Superior temporal gyrus (tissue), 1 donor: ENCODE data around the gene LMAN1.

Experiments used
- DNase-seq: peaks from one replicate; pipeline ENCODE4 v3.0.0-alpha.2; 2016; ENCODE audit errors: extremely low spot score

The LMAN1 gene, protein sequence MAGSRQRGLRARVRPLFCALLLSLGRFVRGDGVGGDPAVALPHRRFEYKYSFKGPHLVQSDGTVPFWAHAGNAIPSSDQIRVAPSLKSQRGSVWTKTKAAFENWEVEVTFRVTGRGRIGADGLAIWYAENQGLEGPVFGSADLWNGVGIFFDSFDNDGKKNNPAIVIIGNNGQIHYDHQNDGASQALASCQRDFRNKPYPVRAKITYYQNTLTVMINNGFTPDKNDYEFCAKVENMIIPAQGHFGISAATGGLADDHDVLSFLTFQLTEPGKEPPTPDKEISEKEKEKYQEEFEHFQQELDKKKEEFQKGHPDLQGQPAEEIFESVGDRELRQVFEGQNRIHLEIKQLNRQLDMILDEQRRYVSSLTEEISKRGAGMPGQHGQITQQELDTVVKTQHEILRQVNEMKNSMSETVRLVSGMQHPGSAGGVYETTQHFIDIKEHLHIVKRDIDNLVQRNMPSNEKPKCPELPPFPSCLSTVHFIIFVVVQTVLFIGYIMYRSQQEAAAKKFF

DNA sequence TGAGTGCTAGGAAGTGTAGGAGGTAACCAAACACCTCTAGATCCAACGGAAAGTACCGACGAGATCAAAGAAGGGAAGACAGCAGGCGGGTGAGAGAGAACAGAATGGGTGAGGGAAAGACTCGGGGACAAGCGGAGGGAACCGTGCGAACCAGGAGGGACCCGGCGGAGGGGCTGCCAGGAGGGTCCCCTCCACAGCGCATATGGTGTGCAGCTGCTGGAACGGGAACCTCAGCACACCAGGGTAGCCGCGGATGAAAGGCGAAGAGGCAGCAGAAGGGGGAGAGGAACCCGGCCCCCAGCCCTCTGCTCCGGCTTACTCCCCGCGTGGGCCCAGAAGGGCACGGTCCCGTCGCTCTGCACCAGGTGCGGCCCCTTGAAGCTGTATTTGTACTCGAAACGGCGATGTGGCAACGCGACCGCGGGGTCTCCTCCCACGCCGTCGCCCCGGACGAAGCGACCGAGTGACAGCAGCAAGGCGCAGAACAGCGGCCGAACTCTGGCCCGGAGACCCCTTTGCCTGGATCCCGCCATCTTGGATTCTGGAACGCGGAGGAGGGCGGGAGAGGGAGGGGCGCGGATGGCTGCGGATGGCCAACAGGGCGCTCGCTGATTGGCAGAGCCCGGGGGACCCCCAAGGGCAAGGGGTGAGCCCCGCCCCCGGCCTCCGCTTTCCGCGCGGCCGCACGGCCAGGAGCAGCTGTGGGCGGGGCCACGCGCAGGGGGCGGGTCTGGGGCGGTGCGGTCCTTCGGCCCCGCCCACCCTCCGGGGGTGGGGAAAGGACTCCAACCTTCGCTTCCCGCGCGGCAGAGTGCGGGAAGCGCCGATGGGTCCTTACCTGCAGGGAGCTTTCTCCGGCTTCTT, at the start of gene LMAN1:
Gene LMAN1 (minus strand): TSS at position 554 of the 864 bp plus-strand sequence. CDS start 21 bp downstream, at position 533.
- peak; percentile 92 for DNase-seq

DNA sequence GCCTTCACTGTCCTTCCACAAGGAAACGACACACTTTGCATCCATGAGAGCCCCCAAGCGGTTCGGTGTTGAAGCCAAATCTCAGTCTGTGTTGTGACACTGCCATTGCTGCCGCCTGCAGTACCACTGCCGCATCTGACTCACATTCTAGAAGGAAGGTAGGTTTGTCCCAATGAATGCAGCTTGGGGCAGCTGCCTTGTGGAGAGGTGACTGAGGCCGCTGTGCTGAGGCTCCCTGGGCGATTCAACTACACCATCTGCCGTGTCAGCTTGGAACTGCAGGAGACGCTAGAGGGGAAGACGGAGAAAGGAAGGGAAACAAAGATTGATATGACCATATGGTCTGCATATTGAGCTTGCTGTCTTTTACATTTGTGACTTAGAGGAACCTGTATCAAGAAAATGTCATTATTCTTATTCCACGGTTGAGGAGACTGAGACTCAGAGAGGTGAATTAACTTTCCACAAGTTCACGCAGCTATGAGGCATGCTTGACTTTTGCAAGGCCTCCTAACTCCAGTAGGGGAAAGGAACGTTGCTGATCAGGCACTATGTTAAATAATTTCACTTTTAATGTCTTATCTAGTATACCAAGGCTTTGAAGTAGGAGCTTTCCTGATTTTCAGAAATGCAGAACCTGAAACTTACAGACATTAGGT, 43.5 kb upstream of the LMAN1 start:
- DNase-seq: peak; percentile 78

DNA sequence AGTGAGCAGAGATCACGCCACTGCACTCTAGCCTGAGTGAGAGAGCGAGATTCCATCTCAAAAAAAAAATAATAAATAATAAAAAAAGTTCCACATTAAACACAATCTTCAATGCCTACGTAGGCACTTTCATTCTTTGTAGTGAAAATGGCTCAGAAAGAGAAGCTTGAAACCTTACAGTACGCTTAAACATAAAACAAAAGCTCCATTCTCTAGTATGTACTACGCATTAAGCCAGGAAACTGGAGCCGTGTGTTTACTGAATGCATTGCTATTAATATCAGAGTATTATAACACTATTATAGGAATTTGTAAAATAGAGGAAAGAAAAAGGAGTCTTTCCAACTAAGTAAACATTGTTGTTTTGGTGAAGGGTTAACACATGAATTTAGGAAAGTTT, 41.3 kb upstream of the LMAN1 start:
- no peak for DNase-seq

DNA sequence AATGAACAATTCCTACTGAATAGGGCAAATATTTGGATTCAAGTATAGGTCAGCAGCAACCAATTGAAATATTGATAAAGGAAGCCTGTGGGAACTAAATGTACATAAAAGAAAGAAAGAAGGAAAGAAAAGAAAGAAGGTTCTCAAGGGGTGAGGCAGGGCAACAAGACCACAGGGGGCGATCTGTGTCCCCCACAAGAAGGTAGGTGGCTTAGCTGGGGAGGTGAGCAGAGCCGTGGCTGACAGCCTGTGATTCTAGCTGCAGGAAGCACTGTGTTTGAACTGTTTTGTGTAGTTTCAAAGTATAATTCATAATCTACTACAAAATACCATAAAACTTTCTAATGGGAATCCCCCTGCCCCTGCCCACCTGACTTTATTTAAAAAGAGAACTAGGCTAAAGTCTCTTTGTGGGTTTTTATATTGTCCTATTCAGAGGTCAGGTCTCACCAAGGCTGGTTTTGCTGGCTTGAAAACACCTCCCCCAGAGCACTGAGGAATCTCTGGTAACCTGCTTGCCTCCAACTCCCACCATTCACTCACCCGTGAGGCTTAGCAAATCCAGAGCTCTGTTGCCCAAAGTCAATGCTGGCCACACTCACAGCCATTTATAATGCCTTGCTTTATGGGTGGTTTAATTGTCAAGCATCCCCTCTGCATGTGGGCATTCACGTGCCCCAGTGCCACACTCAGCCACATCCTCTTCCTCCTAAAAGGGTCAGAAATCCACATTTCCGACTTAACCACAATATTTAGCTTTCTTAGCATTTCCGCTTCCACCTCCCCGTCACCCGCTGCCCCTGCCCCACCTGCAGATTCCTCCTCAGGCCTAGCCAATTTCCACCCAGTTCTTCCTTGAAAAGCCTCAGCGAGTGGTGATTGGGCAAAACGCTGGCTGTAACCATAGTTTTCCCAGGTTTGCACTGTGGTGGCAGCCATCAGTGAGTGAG, 36.4 kb upstream of the LMAN1 start:
- DNase-seq: no peak

DNA sequence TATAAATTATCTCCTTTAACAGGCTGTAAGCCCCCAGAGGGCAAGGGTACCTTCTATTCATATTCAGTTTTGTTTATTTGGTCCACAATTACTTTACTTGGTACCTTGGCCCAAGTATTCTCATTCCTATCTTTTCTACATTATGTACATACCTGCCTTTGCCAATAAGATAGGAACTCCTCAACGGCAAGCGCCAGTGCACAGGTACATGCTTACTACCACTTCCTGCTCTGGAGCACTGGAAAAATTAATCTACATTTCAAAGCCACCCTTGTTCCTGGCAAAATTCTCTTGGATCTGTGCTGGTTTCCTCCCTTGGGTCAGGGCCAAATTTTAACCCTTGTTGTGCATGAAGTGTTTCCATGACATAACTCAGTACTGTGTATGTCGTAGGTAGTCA, 34.3 kb upstream of the LMAN1 start:
- no peak for DNase-seq

DNA sequence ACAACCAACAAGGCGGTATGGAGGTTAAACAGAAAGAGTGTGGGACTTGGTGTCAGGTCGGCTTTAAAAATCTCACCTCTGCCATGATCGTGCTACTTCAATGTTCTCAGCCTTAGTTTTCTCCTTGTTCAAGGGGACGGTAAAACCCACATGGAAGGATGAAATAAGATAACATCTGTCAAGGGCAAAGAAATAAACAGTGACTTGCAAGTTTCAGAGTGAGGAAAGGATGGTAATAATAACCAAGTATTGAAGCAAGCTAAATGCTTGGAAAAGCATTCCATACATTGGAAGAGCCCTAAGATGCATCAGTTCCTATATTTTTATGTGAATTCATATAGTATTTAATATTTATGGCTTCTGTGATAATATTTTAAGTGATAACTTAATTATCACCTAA, 29.8 kb upstream of the LMAN1 start:
- no peak for DNase-seq

DNA sequence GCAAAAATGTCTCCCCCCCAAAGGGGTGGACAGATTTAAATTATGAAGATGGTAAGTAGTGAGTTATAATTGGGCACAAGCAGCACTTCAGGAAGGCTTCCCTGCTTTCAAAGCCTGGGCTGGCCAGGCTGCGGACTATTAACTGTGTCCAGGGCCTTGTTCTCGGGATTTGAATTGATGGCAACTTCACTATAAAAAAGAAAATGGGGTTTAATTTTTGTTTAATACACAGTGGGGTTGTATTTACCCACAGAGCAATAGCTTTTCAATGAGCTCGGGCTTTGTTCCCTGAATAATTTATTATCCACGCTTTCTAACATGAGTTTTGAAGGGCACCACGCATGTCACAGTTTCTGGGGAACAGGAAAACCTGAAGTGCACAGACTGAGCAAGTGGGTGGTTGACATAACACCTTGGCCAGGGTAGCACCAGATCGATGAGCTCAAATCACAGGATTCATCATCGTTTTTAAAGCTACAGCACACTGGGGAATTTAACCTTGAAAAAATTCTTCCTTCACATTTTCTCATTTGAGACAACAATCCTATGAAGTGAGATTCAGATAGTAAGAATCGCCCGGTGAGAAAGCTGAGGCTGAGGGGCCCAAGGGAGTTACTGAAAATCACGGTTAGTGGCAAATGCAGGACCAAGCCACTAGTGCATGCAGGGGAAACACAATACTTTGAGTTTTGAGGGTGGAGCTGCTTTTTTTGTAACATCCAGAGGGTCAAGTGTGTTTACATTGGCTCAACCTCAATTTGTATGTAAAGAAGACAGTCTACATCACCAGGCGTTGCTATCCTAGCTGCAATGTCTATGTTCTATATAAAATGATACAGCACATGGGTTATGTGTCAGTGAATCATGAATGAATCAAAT, 28.9 kb upstream of the LMAN1 start:
- DNase-seq: no peak

DNA sequence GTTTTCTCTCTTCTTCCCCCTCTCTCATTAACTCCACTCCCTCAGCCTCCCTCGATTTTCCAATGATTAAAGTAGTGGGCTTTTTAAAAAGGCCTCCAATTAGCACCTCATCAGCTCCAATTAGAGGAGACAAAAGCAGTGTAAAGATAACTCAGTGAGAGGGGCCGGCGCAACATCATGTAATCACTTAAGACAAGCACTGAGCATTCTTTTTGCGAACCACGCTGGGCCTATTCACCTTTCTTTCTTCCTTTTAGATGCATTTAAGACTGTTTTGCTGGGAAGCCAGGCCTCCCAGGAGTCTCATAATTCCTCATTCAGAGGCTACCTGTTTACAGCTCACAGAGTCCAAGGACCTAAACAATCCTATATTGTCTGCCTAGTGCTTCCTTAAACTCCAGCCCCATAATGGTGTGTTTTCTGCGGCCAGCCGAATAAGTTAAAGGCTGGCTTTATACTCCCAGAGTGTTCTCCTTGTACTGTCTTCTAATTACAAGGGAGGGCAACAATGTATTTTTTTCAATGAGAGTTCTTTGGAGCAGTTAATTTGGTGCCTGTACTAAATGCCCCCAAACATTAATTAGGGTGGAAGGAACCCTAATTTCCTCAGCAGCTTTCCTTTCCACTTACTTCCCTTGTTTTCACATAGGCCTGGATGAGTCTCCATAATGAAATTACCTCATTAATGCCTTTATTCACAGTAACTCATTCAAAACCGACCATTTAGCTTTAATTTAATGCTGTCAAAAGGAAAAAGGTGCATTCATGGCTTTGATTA, 28.0 kb upstream of the LMAN1 start:
- DNase-seq: peak; percentile 15

DNA sequence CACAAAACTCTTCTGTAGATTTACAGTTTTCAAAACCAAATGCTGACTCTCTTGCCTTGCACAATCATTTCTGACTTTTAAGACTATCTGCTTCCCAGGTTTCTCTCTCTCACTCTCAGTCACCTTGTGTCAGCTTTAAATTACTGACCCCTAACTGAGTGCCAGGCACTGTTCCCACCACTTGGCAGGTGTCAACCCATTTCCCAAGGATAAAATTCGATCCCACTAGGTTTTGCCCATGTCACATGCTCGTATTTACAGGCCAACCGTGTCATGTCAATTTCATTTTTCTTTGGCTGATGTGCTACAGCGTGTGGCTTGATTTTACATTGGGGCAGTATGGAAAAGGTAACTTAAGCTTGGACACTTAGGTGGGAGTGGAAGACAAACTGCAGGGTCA, 26.1 kb upstream of the LMAN1 start:
- no peak for DNase-seq

DNA sequence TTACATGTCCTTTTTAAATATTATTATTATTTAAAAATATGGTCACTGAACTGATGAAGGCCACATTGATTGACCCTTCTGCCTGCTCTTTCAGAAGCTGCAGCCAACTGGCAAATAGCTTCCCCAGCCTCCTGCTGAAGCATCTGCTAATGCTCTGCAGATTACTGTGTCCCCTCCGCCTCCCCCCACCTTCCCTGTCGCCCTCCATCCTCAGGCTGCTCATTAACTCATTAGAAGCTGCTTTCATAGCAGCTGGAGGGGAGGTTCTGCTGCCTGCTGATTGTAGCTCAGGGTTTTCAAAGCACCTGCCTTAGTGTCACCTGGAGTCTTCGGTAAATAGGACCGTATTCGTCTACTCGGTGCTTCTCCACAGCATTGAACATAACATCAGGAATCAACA, 24.8 kb upstream of the LMAN1 start:
- DNase-seq: no peak

DNA sequence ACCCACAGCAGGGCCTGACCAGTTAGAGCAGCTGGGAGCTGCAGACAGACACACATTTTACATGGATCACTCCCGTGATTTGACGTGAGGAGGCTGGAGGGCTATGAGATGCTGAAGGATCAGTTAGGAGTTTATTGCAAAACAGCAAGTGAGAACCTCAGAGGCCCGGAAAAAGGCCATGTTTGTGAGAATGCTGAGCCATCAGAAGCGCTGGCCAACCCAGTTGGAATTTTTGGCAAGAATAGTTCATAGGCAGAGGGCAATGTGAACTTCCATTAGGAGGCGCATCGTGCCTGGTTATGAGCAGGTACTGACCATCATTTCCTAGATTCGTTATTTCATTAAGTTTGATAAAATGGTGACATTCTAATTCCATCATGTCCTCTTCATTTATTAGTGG, 23.3 kb upstream of the LMAN1 start:
- DNase-seq: no peak

DNA sequence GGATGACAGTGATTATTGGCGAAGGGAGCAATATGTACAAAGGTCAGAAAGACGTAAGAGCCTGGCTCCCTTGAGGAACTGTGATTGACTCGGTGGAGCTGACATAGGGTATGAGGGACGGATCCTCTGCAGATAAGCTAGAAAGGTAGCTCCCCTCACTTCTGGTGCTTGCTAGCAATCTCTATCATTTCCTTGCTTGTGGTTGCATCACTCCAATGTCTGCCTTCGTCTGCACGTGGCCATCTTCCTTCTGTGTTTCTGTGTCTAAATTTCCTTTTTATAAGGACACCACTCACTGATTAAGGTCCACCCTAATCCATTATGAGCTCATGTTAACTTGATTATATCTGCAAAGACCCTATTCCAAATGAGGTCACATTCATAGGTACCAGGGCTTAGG, 22.9 kb upstream of the LMAN1 start:
- no peak for DNase-seq

DNA sequence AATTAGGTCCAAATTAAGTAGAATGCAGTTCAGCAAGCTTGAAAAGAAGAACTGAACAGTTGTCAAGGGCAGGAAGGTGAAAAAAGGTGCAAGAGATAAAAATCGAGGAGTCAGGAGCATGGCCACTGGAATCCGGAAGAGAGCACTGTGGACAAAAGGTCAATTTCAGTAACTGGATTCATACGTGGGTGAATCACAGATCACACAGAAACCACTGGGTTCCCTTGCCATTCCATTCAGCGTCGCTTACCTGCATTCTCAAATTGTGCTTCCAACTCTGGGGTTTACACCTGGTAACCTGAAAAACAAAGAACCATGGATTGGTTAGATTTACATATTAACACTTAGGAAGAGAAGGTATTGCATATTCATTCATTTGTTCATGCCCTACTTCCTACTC, 21.6 kb upstream of the LMAN1 start:
- DNase-seq: no peak

DNA sequence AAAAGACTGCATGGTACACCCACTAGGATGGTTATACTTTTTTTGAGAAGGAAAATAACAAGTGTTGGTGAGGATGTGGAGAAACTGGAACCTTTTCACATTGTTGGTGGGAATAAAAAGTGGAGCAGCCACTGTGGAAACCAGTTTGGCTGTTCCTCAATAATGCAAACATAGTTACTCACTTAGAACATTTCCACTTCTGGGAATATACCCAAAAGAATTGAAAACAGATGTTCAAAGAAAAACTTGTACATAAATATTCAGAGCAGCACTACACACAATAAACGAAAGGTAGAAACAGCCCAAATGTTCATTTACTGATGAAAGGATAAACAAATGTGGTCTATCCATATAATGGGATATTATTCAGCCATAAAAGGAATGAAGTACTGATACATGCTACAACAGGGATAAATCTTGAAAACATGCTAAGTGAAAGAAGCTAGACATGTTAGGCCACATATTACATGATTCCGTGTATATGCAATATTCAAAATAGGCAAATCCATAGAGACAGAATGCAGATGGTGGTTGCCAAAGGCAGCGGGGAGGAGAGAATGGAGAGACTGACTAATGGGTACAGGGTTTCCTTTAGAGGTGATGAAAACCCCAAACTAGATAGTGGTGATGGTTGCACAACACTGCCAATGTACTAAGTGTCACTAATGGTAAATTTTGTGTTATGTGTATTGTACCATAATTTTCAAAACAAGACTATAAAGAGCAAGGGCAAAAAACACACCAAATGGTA, 20.9 kb upstream of the LMAN1 start:
- DNase-seq: no peak

DNA sequence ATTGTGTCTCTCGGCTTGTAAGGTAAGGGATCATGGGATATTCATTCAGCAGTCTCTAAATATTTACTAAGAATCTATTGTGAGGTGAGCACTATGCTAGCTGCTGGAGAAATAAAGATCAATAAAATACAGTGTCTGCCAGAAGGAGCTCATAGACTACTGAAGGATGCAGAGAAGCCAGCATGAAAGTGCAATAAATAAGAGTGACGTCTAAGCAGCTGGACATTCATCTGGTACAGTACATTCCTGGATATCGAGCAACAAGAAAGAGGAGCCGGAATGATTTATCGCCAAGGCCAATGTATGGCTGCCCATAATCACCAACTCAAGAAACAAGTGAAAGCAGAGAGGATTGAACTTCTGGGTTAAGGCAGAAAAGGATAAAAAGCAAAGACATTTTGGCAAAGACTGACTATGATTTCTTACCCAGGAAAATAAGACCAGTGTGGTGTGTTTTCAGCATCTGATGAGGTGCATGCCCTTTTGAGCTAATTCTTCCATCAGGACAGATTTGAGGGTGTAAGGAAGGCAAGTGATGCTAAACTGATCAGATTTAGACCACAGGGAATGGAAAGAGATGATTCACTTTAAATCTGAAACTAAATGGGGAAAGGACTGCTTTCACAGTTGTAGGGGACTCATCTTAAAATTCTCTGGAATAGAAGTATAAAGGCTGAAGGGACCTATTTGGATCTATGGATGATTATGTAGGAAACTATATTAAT, 18.7 kb upstream of the LMAN1 start:
- no peak for DNase-seq

DNA sequence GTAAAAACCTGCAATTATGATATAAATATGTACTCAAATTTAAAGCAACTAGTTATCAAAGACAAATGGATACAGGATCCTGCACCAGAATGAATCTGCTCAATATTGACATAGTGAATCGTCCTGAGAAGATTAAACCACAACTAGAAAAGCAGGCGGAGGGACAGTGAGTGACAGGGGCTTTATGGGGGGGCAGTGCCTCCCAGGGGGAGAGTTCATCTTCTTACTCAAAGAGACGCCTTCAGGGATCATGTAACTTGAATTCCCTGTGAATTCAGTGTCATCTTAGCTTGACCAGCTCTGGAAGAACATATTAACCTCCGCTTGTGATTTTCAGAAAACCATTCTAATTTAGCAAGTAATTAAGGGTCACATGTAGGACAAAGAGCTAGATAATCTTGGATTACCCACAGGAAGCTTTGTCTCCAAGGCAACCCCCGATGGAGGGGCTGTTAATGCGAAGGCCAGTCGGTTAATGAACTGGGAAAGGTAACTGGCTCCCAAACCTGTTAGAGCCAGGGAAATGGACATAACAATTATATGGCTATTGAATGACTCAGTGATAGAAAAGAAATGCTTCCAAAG, 17.4 kb upstream of the LMAN1 start:
- no peak for DNase-seq

DNA sequence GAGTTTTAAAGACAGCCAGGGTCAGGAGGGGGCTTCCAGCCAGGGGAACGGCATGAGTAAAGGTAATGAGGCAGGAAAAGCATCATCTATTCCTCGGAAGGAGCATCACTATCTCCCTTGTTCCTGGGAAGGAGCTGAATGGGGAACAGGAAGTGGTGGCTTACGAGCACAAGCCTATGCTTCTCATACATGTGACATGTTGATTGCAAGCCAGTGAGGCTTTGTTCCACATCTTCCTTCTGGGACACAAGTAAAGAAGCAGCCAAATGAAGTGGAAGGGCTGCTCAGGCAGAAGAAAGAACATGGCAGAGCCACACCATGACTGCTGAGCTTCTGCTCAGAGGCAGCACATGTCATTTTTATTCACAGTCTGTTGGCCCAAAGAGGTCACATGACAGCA, 15.1 kb upstream of the LMAN1 start:
- no peak for DNase-seq

DNA sequence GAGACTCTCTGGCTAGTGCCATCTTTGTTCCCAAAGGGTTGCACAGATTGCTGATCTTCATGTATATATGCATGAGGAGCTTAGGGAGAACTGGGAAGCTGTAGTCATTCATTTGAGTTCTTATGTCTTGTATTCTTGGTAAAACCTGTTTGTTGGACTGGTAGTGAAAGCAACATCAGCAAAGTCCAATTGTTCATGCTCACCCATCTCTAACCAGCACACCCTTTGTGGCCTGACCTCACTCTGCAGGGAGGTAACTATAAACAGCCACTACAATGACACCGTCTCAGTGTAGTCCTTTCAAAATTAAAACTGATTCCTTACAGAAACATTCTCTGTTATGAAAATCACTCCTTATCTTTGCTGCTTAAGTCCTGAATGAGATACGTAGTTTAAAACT, 13.9 kb upstream of the LMAN1 start:
- DNase-seq: no peak
